T-helper 1 cell treated with Interleukin-12 subunit alpha and Interleukin-12 subunit beta and Interleukin-4 antibody, amounts not matched to agents 30 μg/mL and 1 μg/mL, for 36 hours (primary cell): ENCODE measurements around the gene SMIM7.

Experiments
- H3K27ac Mint-ChIP-seq: one replicate; pipeline ENCODE4 v1.8.0; 2021; ENCODE audit warnings: mild to moderate bottlenecking, mixed read lengths
- H3K27me3 Mint-ChIP-seq: one replicate; pipeline ENCODE4 v1.8.0; 2021; ENCODE audit warnings: low read depth, mixed read lengths
- H3K36me3 Mint-ChIP-seq: one replicate; pipeline ENCODE4 v1.8.0; 2021; ENCODE audit warnings: low read depth, mixed read lengths
- H3K4me1 Mint-ChIP-seq: one replicate; pipeline ENCODE4 v1.8.0; 2021; ENCODE audit warnings: low read depth, mixed read lengths
- H3K4me3 Mint-ChIP-seq: one replicate; pipeline ENCODE4 v1.8.0; 2021; ENCODE audit warnings: mild to moderate bottlenecking, moderate library complexity, mixed read lengths
- H3K9me3 Mint-ChIP-seq: one replicate; pipeline ENCODE4 v1.8.0; 2021; ENCODE audit warnings: mixed read lengths

Gene SMIM7

GRCh38 chr19:16603090-16603489 is 56.9 kb downstream of the SMIM7 start:
- H3K4me3 Mint-ChIP-seq, result no peak overlapping the region
- no peaks in the 10 kb centered on the region for H3K27me3 Mint-ChIP-seq
- H3K4me1 Mint-ChIP-seq, result peaks cover 21% of the 10 kb centered on the region
- no peaks in the 10 kb centered on the region for H3K9me3 Mint-ChIP-seq
- H3K27ac Mint-ChIP-seq, result no peak overlapping the region
- peaks cover 7% of the 10 kb centered on the region for H3K36me3 Mint-ChIP-seq

- Mint-ChIP-seq H3K4me3 (no peak overlapping the region), H3K4me1 (peaks cover 26% of the 10 kb centered on the region), H3K27ac (no peak overlapping the region), H3K27me3 (no peaks in the 10 kb centered on the region), H3K36me3 (peaks cover 5% of the 10 kb centered on the region), H3K9me3 (no peaks in the 10 kb centered on the region)
Measured at GRCh38 chr19:16601378-16602052, 58.4 kb downstream of the SMIM7 start.

- no peaks in the 10 kb centered on the region for H3K27me3 Mint-ChIP-seq
- H3K27ac Mint-ChIP-seq, result no peak overlapping the region
- H3K4me3 Mint-ChIP-seq, result no peak overlapping the region
- H3K4me1 Mint-ChIP-seq, result peaks cover 30% of the 10 kb centered on the region
- H3K9me3 Mint-ChIP-seq, result no peaks in the 10 kb centered on the region
- H3K36me3 Mint-ChIP-seq, result peaks cover 5% of the 10 kb centered on the region
Measured at GRCh38 chr19:16600824-16601223, 59.1 kb downstream of the SMIM7 start.

GRCh38 chr19:16599655-16600346 is 60.1 kb downstream of the SMIM7 start:
- no peak overlapping the region for H3K27ac Mint-ChIP-seq
- no peak overlapping the region for H3K4me3 Mint-ChIP-seq
- H3K27me3 Mint-ChIP-seq, result no peaks in the 10 kb centered on the region
- peaks cover 32% of the 10 kb centered on the region for H3K4me1 Mint-ChIP-seq
- no peaks in the 10 kb centered on the region for H3K9me3 Mint-ChIP-seq
- H3K36me3 Mint-ChIP-seq, result peaks cover 2% of the 10 kb centered on the region

- H3K9me3 Mint-ChIP-seq, result no peaks in the 10 kb centered on the region
- no peaks in the 10 kb centered on the region for H3K27me3 Mint-ChIP-seq
- H3K36me3 Mint-ChIP-seq, result no peaks in the 10 kb centered on the region
- no peak overlapping the region for H3K4me3 Mint-ChIP-seq
- peaks cover 36% of the 10 kb centered on the region for H3K4me1 Mint-ChIP-seq
- H3K27ac Mint-ChIP-seq, result no peak overlapping the region
Measured at GRCh38 chr19:16598848-16599247, 61.1 kb downstream of the SMIM7 start.

- H3K36me3 Mint-ChIP-seq, result peaks cover 5% of the 10 kb centered on the region
- H3K4me3 Mint-ChIP-seq, result no peak overlapping the region
- H3K27me3 Mint-ChIP-seq, result no peaks in the 10 kb centered on the region
- H3K4me1 Mint-ChIP-seq, result peaks cover 50% of the 10 kb centered on the region
- H3K27ac Mint-ChIP-seq, result no peak overlapping the region
- no peaks in the 10 kb centered on the region for H3K9me3 Mint-ChIP-seq
Measured at GRCh38 chr19:16596399-16596798, 63.5 kb downstream of the SMIM7 start.
